Measurements from ENCODE around the gene RRAGB.

The RRAGB gene

DNA sequence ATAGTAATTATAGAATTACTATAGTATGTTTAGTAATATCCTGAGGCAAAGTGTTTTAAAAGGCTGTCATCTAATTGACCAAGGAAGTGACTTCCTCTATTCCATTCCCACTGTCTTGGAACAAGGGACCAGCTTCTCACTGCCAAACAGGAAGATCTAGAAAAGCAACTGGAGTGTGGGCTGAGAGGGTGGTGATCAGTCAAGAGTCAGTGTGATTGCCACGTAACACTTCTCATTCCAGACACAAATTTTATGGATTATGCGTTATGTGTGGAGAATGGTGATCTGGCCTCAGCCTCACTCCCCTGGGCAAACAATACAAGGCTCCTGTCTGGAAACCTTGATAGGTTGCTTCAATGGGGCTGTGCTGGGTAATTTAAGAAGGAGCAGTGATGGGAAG lies 60.0 kb downstream of the RRAGB start:
- DNase-seq = no peak

DNA sequence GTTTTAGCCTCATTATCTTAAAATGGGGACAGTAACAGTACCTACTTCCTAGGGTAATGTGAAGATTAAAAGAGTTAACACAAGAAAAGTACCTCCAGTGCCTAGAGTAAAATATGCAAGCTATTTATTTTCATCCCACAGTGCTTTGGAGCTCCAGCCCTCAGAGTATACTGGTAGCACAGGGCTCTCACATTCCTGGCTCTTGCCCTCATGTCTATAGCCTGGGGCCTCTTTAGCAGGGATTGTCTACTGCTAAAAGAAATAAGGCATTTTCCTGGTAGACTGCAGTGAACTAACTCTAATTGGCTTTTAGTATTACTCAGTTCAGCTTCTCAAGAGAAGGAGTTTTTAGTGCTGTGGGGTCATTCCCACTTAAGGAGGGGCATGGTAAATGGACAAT lies 60.8 kb downstream of the RRAGB start:
- no peak for DNase-seq

DNA sequence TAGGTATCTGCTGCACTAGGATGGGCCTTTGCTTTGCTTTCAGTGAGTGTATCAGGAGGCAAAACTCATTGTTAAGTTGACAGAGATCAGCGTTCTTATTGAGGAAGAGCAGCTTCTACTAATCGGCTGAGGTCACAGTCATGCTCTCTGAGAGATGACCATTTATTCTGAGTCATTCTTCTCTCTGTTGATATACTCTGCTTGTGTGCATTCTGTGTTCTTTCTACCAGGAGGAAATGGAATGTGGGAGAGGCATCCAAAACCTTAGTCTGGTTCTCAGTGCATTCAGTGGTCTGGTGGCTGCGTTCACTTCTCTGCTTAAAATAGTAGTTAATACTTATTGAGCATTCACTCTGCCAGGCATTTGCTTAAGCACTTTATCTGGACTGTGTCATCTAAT lies 66.2 kb downstream of the RRAGB start:
- no peak for DNase-seq

DNA sequence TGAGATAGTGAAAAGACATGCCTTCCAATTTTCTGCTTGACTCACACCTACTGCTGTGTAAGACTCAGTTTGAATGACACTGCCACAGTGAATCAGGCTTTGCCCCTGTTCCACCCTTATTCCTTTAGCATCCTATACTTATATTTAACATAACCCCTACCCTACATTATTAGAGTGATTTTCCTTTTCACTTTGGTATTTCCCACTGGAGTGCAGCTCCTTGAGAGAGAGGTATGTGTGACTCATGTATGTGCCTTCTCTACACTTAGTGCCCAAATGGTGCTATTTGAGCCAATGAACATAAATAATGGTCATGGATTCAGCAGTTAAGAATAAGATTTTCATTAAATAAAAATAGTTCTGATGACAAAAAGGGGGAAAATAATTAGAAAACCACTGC lies 69.5 kb downstream of the RRAGB start:
- no peak for DNase-seq

DNA sequence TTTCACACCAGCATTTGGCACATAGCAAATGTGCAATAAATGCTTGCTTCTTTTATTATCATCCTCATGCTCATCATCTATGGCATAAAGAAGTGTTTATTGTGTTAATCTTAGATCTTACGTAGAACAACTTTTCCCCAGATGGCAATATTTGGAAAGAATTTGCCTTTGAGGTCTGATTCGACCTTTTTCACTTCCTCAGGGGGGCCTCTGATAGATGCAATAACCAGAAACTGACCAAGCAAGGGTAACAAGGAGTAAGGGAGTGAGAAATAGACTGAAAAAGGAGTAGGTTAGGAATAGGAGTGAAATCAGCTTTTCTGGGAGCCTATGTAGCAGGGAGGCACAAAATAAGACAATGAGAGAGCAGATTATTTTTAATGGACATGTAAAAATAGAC lies 70.2 kb downstream of the RRAGB start:
- no peak for DNase-seq

DNA sequence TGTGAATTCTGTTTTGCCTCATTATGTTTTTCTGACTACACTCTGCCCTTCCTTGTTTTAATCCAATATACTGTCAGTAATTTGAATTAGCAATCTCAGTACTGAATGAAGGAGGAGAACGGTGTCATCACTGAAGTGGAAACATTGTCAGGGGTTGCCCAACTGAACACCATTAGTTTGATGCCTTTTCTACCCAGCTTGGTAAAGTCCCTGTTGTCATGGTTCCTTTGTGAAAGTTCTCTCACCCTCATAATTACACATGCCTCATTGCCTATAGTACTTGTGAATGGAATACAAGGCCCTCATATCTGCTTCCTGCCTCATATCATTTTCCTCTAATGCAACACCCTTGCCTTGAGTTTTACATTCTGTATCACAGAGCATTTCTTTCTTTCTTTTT lies 76.9 kb downstream of the RRAGB start:
- no peak for DNase-seq

DNA sequence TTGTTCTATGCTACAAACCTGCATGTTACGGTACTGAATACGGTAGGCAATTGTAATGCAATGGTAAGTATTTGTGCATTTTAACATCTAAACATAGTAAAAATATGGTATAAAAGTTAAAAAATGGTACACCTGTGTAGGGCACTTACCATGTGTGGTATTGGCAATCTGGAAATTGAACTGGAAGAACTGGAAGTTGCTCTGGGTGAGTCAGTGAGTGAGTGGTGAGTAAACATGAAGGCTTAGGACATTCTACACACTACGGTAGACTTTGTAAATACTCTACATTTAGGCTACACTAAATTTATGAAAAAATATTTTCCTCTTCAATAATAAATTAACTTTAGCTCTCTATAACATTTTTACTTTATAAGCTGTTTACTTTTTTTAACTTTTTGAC lies 78.9 kb downstream of the RRAGB start:
- no peak for DNase-seq

DNA sequence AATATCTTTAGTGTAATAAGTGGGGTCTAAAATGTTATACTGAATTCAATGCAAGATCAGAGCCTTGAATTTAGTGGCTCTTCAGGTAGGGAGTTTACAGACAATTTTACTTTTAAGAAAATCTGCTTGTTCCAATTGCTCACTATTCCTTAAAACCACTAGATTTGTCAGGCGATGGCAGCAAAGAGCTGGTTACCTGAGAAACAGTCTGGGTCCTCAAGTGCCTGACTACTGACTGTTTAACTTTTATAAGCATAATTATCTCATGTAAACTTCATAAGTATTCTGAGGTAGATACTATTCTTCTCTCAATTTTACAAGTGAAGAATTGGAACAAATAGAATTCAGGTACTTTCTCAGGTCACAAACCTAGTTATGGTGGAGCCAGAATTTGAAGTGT lies 84.3 kb downstream of the RRAGB start:
- DNase-seq = no peak

Data from CD4-positive, alpha-beta T cell treated with Interleukin-1 beta for 1 hour (primary cell).